ENCODE results near the gene RAD23B. TPM values are rescaled to one million over a fixed set of nuclear protein-coding genes. Genes with fewer than 3 reads are reported as not detected.

Gene RAD23B
- total and polyA plus RNA-seq, 2 of the 13 experiments (the other 11 are each of a cell fraction or from before 2014, with no cell fraction given) = 133 to 156 TPM

GRCh38 chr9:107282759-107283622, at the start of gene RAD23B (continued):
- TF ChIP-seq ARID4A (CRISPR knock-in tag; IDR thresholded peaks at IDR 0.05; ENCODE audit: borderline replicate concordance) = peak; percentile 86; the same call in 1 of the 2 replicates
- TF ChIP-seq BORCS8-MEF2B (CRISPR knock-in tag; IDR thresholded peaks at IDR 0.05) = peak; percentile 76
- TF ChIP-seq CBX1 (IDR thresholded peaks at IDR 0.05; ENCODE audit: low read depth) = no peak
- TF ChIP-seq PPARG (CRISPR knock-in tag; conservative IDR thresholded peaks at IDR 0.05) = no peak
- TF ChIP-seq ZNF512 (CRISPR knock-in tag; IDR thresholded peaks at IDR 0.05) = no peak
- no peak for TF ChIP-seq THAP8 (CRISPR knock-in tag; IDR thresholded peaks at IDR 0.05; ENCODE audit: borderline replicate concordance)
- TF ChIP-seq RARG (CRISPR knock-in tag; IDR thresholded peaks at IDR 0.05; ENCODE audit: low read depth) = peak; percentile 93; the same call in 1 of the 2 replicates
- TF ChIP-seq NFKBIZ (CRISPR knock-in tag; IDR thresholded peaks at IDR 0.05) = peak; percentile 51; the same call in 1 of the 2 replicates
- TF ChIP-seq SMAD1 (CRISPR knock-in tag; IDR thresholded peaks at IDR 0.05; ENCODE audit: borderline replicate concordance, low read depth) = peak; percentile 66
- peak; percentile 90 for TF ChIP-seq MYPOP (CRISPR knock-in tag; IDR thresholded peaks at IDR 0.05)
- TF ChIP-seq ZNF451 (CRISPR knock-in tag; IDR thresholded peaks at IDR 0.05) = peak; percentile 22; the same call in 1 of the 2 replicates
- 0 out of 2 replicates have a peak, but pooled peaks have one; percentile 31 for TF ChIP-seq FOXC1 (CRISPR knock-in tag; IDR thresholded peaks at IDR 0.05; ENCODE audit: borderline replicate concordance)
- TF ChIP-seq PHF5A (CRISPR knock-in tag; IDR thresholded peaks at IDR 0.05; ENCODE audit: low read depth, unreplicated experiment) = no peak
- no peak for TF ChIP-seq FIP1L1 (IDR thresholded peaks at IDR 0.05; ENCODE audit: borderline replicate concordance, insufficient read depth, low read depth, low read length)
- peak; percentile 59 for TF ChIP-seq ZNF18 (CRISPR knock-in tag; IDR thresholded peaks at IDR 0.05; ENCODE audit: insufficient replicate concordance)
- no peak for TF ChIP-seq ZNF136 (CRISPR knock-in tag; IDR thresholded peaks at IDR 0.05; ENCODE audit: low read depth)
- TF ChIP-seq RFXANK (CRISPR knock-in tag; IDR thresholded peaks at IDR 0.05) = no peak

Measured in HepG2 (cell line).